ENCODE results near the gene PLXDC2.

DNA sequence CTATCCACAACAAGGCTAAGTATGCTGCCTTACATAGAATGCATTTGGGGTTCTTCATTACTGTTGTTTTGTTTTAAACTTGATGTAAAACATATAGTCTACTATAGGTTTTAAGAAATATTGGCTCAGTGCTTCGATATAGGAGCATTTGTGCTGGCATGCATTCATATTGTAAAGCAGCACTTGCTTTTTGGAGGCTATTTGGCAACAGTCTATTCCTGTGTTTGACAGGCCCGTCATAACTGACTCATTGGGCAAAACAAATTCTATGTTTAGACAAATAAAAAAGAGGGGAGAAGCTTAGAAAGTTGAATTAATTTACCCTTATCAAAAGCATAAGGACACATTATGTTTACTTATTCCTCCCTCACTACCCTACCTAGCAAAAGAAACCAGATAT is 38.4 kb upstream of the PLXDC2 start:
- TF ChIP-seq POLR2AphosphoS5 (IDR thresholded peaks at IDR 0.05; ENCODE audit: low read depth, low read length) (no peak), POLR2A (IDR thresholded peaks at IDR 0.05; ENCODE audit: low read depth, low read length) (no peak)

Measured in GM12892 (cell line).